HepG2 (cell line): ENCODE results near the gene DNAJC28. TPM values are rescaled to one million over a fixed set of nuclear protein-coding genes. Genes with fewer than 3 reads are reported as not detected.

Experiments
- AHR ChIP-seq: IDR thresholded peaks from 2 replicates; pipeline ENCODE4 v1.6.1; 2018; ENCODE audit warnings: missing genetic modification reagents, missing compliant biosample characterization
- CCDC6 ChIP-seq: sonication (generic); formaldehyde crosslinking; IDR thresholded peaks from 2 replicates; pipeline ENCODE4 v1.8.1; 2022; ENCODE audit warnings: mild to moderate bottlenecking, missing genetic modification reagents, moderate library complexity
- FUBP1 ChIP-seq: sonication (generic); formaldehyde crosslinking; IDR thresholded peaks from 2 replicates; pipeline ENCODE4 v1.5.1; 2020; ENCODE audit warnings: missing genetic modification reagents, mild to moderate bottlenecking, borderline replicate concordance
- IRX3 ChIP-seq: sonication (generic); formaldehyde crosslinking; IDR thresholded peaks from 2 replicates; pipeline ENCODE4 v1.8.1; 2023; ENCODE audit warnings: mild to moderate bottlenecking, low read depth, missing genetic modification reagents, borderline replicate concordance
- SETDB1 ChIP-seq: sonication (generic); formaldehyde crosslinking; IDR thresholded peaks from 2 replicates; pipeline ENCODE4 v1.5.1; 2020; ENCODE audit warnings: missing genetic modification reagents, mild to moderate bottlenecking, borderline replicate concordance
- SNAPC4 ChIP-seq: sonication (generic); formaldehyde crosslinking; IDR thresholded peaks from 2 replicates; pipeline ENCODE4 v1.4.0; 2020; ENCODE audit warnings: mild to moderate bottlenecking, missing genetic modification reagents
- SP5 ChIP-seq: IDR thresholded peaks from 2 replicates; pipeline ENCODE4 v1.6.1; 2016; ENCODE audit warnings: low read depth, borderline replicate concordance
- SUZ12 ChIP-seq: fragments of 150-350 bp; IDR thresholded peaks from 2 replicates; pipeline ENCODE4 v1.6.1; 2014; ENCODE audit warnings: low read depth, low read length
- TARDBP ChIP-seq: sonication (generic); formaldehyde crosslinking; IDR thresholded peaks from 2 replicates; pipeline ENCODE4 v1.8.0; 2022; ENCODE audit warnings: mild to moderate bottlenecking, missing genetic modification reagents
- TBX2 ChIP-seq: sonication (generic); formaldehyde crosslinking; IDR thresholded peaks from 2 replicates; pipeline ENCODE4 v1.5.0; 2020; ENCODE audit warnings: missing genetic modification reagents, mild to moderate bottlenecking, borderline replicate concordance
- XRCC5 ChIP-seq: fragments of 200-400 bp; formaldehyde crosslinking; optimal IDR thresholded peaks from 2 replicates; pipeline ENCODE3; 2017; ENCODE audit warnings: mild to moderate bottlenecking, low read length
- ZBTB4 ChIP-seq: sonication (generic); formaldehyde crosslinking; IDR thresholded peaks from 2 replicates; pipeline ENCODE4 v1.4.0; 2020; ENCODE audit warnings: missing genetic modification reagents, mild to moderate bottlenecking, borderline replicate concordance
- ZNF580 ChIP-seq: IDR thresholded peaks from 2 replicates; pipeline ENCODE4 v1.6.1; 2016; ENCODE audit warnings: low read depth, borderline replicate concordance
- ZNF674 ChIP-seq: sonication (generic); formaldehyde crosslinking; IDR thresholded peaks from 2 replicates; pipeline ENCODE4 v1.5.0; 2020; ENCODE audit warnings: low read depth, mild to moderate bottlenecking, missing genetic modification reagents
- ZNF75D ChIP-seq: sonication (generic); formaldehyde crosslinking; IDR thresholded peaks from 2 replicates; pipeline ENCODE4 v1.8.1; 2023; ENCODE audit warnings: missing genetic modification reagents, mild to moderate bottlenecking, borderline replicate concordance
- ZUFSP ChIP-seq: sonication (generic); formaldehyde crosslinking; IDR thresholded peaks from 2 replicates; pipeline ENCODE4 v1.9.0; 2021; ENCODE audit warnings: missing genetic modification reagents, mild to moderate bottlenecking, borderline replicate concordance
- polyA plus RNA-seq, 8 experiments: library from polyadenylated mRNA; depleted of rRNA in 3 of 8; stranded (reverse) in 7 of 8; unstranded in 1 of 8; fragments of >200 nt; fragmentation: Illumina TruSeq in 4 of 8; extraction: Trizol in 4 of 8; gene quantifications; 2 replicates each; pipeline versions ENCODE4 v1.2.1 to v1.2.3, GENCODE V29; 2011 to 2016; ENCODE audit warnings: low read depth in 4 of 8, missing spikeins in 1 of 8, mixed read lengths in 1 of 8; ENCODE audit not compliant: insufficient read depth in 1 of 8
- total RNA-seq, 5 experiments: library from RNA; depleted of rRNA; stranded (reverse); fragments of >200 nt; fragmentation: Illumina TruSeq; extraction: Trizol; gene quantifications; 2 replicates each; pipeline ENCODE4 v1.2.3, GENCODE V29; 2016; ENCODE audit warnings: low read depth in 1 of 5

Gene DNAJC28
- total and polyA plus RNA-seq, 2 of the 13 experiments (the other 11 are each of a cell fraction or from before 2014, with no cell fraction given): 1.5 to 3.3 TPM

- TF ChIP-seq FUBP1 (CRISPR knock-in tag): no peak; the same call in 1 of the 2 replicates
- peak; percentile 73 for TF ChIP-seq SP5 (CRISPR knock-in tag)
- no peak for TF ChIP-seq IRX3 (CRISPR knock-in tag)
- TF ChIP-seq SNAPC4: peak; percentile 87
- TF ChIP-seq XRCC5: peak; percentile 55
- TF ChIP-seq SUZ12: peak; percentile 54
- TF ChIP-seq TARDBP: no peak
- TF ChIP-seq ZBTB4 (CRISPR knock-in tag): no peak
- no peak for TF ChIP-seq ZNF674 (CRISPR knock-in tag)
- no peak for TF ChIP-seq ZUFSP (CRISPR knock-in tag)
- peak; percentile 43; the same call in 1 of the 2 replicates for TF ChIP-seq TBX2 (CRISPR knock-in tag)
- TF ChIP-seq AHR (CRISPR knock-in tag): peak; percentile 61
- TF ChIP-seq ZNF75D (CRISPR knock-in tag): no peak
- TF ChIP-seq CCDC6 (CRISPR knock-in tag): peak; percentile 57; the same call in 1 of the 2 replicates
- TF ChIP-seq ZNF580: peak; percentile 49; the same call in 1 of the 2 replicates
- no peak for TF ChIP-seq SETDB1 (CRISPR knock-in tag)
Measured at GRCh38 chr21:33491373-33492102, at the start of gene DNAJC28 (continued).
